ENCODE data around the gene PSMB9.
"Not testable (repeated sequence)": the region's sequence is repeated elsewhere in the genome, so short reads cannot be mapped to it uniquely, and the experiment has no call there.

PSMB9 gene

GRCh38 chr6:32853541-32854375 lies at the start of gene PSMB9, which contains the start of gene TAP1:
Gene PSMB9 (plus strand): TSS chr6:32854192. CDS start chr6:32854230, 38 bp downstream.
Gene TAP1 (minus strand): TSS chr6:32853704. CDS start chr6:32853636, 68 bp downstream.
- peak; percentile 76 for DNase-seq

GRCh38 chr6:32805404-32805803 lies 48.6 kb upstream of the PSMB9 start:
- not testable (repeated sequence) for DNase-seq

DNA sequence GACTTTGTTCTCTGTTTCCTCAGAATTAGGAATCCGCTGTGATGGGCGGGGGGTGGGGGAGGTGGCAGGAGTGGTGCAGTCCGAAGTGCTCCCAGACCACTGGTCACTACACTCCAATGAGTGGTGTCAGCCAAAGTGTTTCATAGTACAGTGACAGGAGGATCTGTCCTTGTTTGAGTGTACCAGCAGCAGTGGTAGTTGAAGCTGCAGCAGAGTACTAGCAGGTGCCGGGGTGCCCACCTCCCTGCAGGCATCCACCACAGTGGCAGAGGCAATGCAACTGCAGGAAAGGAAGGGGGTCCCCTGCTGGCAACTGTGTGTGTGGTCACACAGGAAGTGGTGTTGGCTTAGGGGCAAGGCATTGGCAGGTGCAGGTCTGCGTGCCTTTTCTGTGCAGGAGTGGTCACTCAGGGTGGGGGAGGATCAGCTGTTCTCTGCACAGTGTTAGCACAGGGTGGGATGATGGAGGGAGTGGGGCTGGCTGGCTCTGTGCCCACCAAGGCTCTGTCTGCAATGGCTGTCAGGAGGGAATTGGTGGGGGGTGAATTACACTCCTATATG lies 46.9 kb upstream of the PSMB9 start:
- DNase-seq = no peak

DNA sequence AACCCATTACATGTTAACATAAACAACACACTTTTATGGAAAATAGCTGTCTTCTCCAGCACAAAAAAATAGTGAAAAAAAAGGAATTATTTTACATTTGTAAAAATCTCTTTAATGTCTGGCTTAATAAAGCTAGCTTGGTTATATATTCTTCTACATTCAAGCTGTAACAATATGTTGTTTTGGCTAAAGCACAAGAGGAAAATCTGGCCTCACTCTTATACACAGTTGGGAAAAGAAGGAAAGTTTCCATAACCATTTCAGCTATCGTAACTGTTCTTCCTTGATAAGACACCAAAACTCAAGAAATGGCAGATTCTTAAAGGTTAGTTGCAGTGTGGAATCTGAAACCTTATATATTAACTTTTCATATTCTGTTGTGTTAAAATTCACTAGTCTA lies 44.8 kb upstream of the PSMB9 start:
- DNase-seq = no peak

DNA sequence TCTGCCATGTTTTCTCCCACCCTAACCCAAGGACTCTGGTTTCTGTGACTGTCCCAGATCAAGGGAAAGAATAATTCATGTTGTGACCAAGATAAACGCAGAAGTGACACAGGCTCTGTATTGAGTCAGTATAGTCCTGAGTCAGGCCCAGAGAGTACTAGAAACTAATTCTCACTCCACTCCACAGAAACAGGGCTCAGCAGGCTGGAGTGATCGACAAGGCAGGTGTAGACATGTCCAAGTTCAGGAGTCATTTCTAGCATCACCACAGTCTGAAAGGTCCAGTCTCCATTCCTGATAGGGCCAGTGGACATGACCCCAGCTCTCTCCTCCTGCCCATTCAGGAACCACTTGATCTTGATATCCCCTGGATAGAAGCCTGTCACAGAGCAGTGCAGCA lies 39.8 kb upstream of the PSMB9 start:
- DNase-seq = no peak

DNA sequence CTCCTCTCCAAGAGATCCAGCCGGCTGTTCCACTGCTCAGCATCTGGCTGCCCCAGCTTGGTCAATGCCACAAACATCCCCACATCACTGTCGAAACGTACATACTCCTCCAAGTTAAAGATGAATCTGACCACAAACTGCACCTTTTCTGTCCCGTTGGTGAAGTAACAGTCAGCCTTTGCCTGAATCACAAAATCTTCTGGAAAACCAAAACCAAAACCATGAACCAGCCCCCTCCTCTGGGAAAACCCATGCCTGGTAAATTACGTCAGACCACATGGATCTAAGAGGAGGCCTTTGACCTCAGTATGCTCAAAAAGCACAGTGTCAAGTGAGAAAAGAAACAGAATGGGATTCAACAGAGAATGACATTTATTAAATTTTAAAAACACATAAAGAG lies 38.9 kb upstream of the PSMB9 start:
- no peak for DNase-seq

GRCh38 chr6:32815996-32816395 lies 38.0 kb upstream of the PSMB9 start:
- DNase-seq = no peak

DNA sequence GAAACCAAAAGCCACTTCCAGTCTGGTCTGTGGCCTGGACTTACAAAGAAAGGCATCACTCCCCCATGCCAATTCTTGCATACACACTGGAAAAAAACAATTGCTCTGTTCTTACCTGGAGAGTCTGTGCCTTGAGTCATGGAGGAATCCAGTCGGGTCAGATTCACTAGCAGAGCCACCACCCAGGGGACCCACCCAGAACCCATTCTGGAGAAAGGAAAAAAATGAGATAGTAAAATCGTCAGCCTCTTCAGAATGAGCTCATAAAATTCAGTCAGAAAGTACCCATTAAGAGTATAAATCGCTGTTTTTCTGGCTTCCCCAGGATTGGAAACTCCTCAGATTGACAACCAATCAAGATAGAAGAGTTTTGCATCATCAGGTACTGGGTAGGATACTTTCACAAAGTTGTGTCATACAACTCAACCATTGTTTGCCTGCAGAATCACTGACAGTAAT lies 37.2 kb upstream of the PSMB9 start, which contains the start of gene HLA-DOB:
Gene HLA-DOB (minus strand): TSS at position 257 of the 459 bp plus-strand sequence. CDS start 51 bp downstream, at position 206.
- DNase-seq = no peak

GRCh38 chr6:32818867-32819266 lies 35.1 kb upstream of the PSMB9 start:
- no peak for DNase-seq

DNA sequence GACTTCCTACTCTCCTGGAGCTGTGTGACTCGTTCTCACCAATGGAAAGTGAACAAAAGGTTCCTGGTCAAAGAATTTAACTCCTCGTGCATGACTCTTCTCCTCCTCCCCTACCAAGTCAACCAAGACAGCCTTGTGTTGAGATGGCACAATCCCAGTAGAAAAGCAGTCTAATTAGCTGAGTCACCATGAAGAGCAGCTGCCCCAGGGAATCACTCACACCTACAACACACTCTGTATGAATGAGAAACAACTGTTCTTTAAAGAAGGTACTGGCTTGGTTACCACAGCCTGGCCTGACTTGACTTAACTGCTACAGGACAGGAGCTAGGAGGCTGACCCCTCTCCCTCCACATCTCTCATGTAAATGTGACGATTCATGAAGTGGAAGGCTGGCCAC lies 34.3 kb upstream of the PSMB9 start:
- no peak for DNase-seq

DNA sequence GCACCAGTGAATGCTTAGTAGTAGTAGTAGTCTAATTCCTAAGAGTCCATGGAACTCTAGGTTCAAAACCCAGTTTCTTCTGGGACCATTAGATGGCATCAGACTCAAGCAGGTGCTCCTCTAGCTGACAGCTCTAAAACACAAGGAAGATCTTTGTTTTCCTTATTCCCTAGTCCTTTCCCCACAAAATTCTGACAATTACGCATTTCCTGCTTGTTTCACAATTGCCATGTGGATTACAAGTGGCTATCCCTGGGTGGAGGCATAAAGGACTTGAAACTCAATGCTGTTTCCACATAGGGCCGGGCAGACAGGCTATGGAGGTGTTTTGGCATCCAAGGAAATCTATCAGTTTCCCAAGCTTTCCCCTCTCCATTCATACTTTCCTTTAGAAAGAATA lies 28.0 kb upstream of the PSMB9 start:
- peak; percentile 5 for DNase-seq

DNA sequence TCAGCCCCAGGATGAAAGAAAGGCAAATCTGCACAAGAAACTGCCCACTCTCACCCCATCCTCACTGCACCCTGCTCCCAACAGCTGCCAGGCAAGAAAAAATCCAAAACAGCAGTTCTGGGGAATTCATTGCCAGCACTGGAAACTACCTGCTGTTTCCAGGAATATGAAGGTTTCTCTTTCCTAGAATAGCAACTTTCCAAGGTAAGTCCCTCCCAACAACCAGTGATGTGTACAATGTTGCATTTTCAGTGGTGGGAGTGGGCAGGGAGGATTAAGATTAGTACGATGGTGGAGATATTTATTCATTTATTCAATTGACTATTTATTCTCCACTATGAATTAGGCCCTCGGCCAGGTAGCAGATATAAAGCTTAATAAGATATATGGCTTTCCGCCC lies 27.0 kb upstream of the PSMB9 start:
- no peak for DNase-seq

DNA sequence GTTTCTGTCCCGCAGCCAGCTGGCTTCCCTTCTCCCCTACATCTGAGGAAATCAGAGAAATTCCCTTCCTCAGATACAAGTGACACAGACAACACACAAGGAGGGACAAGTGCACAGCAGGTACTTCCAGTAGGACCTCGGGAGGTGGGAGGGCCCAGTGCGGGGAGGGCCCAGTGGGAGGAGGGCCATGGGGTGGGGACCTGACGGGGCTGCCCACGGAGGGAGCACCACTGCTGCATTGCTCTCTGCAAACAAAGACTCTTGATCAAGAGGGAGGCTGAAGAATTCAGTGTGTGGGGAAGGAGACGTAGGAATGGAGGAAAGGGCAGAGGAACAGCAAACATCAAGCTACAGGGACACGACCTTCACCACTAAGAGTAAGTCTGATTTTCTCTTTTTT lies 24.5 kb upstream of the PSMB9 start:
- DNase-seq = no peak

DNA sequence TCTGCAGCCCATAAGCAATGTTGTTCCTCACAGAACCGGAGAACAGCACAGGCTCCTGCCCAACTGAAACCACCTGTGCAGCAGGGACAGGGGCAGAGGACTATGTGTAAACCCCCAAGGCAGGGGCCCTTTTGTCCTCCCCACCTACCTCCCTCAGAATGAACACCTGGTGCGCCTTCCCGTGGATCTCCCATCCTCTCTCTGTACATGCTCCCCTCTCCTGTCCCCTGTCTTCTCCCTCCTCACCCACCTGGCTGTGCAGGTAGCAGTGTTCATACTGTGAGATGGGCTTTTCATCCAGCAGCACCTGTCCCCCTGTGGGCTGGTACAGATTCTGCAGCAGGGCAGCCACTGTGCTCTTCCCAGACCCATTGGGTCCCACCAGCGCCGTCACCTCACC lies 24.0 kb upstream of the PSMB9 start:
- DNase-seq = no peak

DNA sequence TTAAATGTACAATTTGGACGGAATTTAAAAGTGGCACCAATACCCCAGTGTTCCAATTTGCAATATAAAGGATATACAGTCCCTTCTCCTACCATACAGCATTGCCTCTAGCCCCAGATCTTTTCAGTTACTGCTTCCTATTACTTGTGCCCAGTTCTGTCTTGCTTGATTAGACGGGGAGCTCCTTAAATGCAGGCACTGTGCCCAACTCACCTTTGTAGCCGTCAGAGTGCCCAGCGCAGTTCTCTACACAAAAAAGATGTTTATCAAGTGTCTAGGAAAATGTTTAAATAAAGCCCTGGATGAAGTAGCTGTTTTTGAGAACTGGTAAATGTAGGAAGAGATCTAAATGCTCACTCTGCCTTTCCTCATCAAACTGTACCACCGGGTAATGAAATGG lies 23.1 kb upstream of the PSMB9 start:
- DNase-seq = no peak

GRCh38 chr6:32832535-32832934 lies 21.5 kb upstream of the PSMB9 start:
- DNase-seq = no peak

DNA sequence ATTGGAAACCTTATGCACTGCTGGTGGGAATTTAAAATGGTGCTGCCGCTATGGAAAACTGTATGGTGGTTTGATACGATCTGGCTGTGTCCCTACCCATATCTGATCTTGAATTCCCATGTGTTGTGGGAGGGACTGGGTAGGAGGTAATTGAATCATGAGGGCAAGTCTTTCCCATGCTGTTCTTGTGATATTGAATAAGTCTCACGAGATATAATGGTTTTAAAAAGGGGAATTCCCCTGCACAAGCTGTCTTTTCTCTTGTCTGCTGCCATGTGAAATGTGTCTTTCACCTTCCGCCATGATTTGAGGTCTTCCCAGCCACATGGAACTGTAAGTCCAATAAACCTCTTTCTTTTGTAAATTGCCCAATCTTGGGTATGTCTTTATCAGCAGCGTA lies 20.3 kb upstream of the PSMB9 start:
- DNase-seq = no peak

- DNase-seq = no peak
Measured at GRCh38 chr6:32835167-32835893, 18.7 kb upstream of the PSMB9 start.

GRCh38 chr6:32836873-32837272 lies 17.1 kb upstream of the PSMB9 start:
- DNase-seq = no peak

DNA sequence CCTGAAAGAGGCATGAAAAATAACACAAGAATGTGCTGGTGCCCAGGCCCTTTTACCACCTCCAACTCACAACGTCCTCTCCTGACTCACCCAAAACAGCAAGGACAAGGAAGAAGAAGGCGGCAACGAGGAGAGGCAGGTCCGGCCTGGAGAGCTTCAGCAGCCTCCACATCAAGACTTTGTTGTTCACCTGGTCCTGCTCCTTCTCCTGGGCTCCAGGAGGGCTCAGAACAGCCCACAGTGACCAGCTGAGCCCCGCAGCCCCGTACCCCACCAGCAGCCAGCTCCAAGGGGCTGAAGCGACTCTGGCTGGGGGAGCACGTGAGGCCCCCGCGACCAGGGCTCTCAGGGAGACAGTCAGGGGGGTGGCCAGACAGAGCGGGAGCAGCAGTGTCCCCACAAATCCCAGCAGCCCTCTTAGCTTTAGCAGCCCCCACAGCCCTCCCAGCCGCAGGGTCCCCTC lies 16.3 kb upstream of the PSMB9 start:
- DNase-seq = no peak

DNA sequence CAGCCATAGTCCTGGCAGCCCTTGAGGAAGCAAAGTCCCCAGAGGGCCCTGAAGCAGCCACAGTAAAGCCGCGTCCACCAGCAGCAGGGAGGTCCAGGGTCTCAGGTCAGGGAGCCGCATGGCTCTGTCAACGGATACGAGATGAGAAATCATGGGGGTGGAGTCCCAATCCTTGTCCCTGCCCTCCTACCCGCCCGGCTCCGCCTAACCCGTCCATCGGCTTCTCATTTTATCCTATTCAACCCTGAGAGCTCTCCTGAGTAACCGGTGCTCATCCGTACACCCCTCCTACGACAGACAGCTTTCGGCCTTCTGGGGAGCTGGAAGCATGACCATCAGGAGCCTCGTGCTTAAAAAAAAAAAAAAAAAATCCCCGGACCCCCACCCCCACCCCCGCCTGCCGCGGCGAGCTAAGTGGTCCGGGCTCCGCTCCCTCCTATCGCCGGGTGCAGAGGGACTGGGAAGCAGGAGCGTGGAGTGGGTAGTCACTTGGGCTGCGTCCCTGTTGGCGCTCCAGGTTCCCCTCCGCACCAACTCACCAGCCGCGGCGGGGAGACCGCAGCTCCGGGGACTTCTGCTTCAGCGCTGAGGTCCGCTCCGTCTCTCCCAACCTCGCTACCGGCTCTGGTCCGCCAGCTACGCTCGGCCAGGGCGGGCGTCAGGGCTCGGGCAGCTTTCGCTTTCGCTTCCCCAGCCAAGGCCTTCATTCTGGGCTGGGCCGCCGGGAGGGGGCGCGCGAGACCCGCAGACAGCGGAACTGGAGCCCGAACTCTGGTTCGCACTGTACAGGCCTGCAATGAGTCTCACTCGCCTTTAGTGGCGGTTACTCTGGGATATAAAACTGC lies 15.7 kb upstream of the PSMB9 start, which contains the start of gene TAP2:
Gene TAP2 (minus strand): TSS at position 626 of the 845 bp plus-strand sequence. CDS start 506 bp downstream, at position 120.
- DNase-seq = peak; percentile 87

DNA sequence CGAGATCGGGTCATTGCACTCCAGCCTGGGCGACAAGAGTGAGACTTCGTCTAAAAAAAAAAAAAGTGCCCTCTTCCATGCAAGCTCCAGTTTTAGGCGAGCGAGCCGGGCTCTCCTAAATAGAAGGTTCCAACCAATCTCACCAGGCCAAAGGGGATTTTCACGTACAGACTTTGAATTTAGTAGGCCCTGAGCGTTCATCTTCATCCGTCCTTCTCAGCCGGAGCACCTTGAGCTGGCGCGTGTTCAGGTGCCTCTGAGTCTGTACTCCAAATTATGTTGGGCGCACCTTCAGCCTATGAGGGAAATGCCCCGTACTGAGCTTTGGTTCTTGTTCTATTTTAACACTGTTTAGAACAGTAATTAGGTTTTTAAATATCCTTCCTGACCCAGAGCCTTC lies 14.6 kb upstream of the PSMB9 start:
- DNase-seq = no peak
